MM.1S (cell line): ENCODE measurements around the gene TCL1B.

Experiments
- CTCF ChIP-seq: fragments of 300-600 bp; sonication (generic); IDR thresholded peaks from 2 replicates; pipeline ENCODE4 v1.5.1; 2016; ENCODE audit warnings: antibody characterized with exemption, low read length, mixed read lengths
- EZH2 ChIP-seq: fragments of 300-600 bp; sonication (generic); optimal IDR thresholded peaks from 2 replicates; pipeline ENCODE3; 2017; ENCODE audit warnings: low read depth, mild to moderate bottlenecking, antibody characterized with exemption, low read length, mixed read lengths

DNA sequence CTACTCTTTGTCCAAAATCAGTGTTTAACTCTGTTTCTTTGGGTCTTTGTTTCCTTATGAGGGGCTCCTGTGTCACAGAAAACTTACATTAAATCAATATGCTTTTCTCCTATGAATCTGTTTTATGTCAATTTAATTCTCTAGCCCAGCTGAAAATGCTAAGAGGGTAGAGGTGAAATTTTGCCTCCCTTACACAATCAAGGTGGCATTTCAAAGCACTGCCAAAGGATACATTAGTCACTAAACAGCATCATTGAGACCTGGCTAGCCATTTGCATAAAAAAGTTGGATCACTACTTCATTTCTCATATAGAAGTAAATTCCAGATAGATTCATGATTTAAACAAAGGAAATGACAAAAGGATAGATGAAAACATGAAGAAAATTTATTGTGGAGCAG is 12.1 kb downstream of the TCL1B start:
- TF ChIP-seq CTCF, result no peak
- no peak for TF ChIP-seq EZH2
